ENCODE measurements around the gene CPED1.

CPED1 gene

DNA sequence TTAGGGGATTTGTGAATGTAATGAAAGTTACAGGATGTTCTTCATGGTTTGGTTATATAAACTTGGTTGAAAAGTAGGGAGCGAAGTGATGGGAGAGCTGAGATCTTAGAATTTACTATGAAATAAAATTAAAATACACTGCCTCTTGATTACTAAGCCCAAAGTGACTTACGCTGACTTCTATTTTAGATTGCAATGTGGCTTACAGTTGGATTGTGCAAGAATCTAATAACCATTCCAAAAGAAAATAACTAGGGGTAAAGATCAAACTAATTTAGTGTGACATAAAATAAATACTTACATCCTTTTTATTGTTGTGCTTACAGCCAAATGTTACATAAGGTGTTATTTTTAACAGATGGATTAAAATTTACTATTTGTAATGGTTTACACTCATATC is 355.6 kb downstream of the CPED1 start:
- no peak overlapping the region for H3K4me3 ChIP-seq (ENCODE audit: low read depth, low read length)
- no peak for TF ChIP-seq CTCF (IDR thresholded peaks at IDR 0.05; ENCODE audit: low read depth, low read length)

DNA sequence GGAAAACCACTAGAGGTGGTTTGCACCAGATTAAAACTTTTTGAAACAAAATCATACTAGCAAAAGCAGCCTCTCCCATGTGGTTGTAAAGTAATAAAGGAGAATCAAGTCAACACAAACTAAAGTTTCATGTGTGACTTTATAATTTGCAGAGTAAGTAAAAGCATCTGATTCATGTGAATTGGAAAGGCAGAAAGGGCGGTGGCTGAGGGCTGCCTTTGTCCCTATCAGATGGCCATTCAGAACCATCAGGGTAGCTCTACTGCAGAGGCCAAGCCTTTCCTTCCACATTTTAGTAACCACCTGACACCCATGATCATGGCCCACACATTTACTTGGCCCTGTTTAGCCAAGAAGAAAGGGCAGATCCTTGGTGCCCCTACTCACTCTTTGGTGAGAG is 356.0 kb downstream of the CPED1 start:
- no peak overlapping the region for H3K4me3 ChIP-seq (ENCODE audit: low read depth, low read length)
- no peak for TF ChIP-seq CTCF (IDR thresholded peaks at IDR 0.05; ENCODE audit: low read depth, low read length)

Measured in WI38 (cell line).